Left renal pelvis (tissue), 4 donors: Measurements from ENCODE around the gene MTHFD2L. TPM values are rescaled to one million over a fixed set of nuclear protein-coding genes. Genes with fewer than 3 reads are reported as not detected.
"Not testable (repeated sequence)": the region's sequence is repeated elsewhere in the genome, so short reads cannot be mapped to it uniquely, and the experiment has no call there.

ENCODE experiments used
- DNase-seq, 4 donors: peaks; one replicate each; pipeline ENCODE4 v3.0.0-alpha.2; 2013; ENCODE audit warnings: low read depth in 4 of 4, low spot score in 3 of 4
- polyA plus RNA-seq, 4 donors: library from polyadenylated mRNA; unstranded; fragments of 120-200 nt; gene quantifications; one replicate each; pipeline ENCODE4 v1.2.1, GENCODE V29; 2013; ENCODE audit not compliant: insufficient read length in 4 of 4

The MTHFD2L gene
- polyA plus RNA-seq, 4 donors: 12.7 to 30.6 (median 23.8) TPM

- no peak for DNase-seq
Measured at GRCh38 chr4:74325886-74326285, 168.0 kb downstream of the MTHFD2L start.

GRCh38 chr4:74327762-74328161 lies 169.8 kb downstream of the MTHFD2L start:
- no peak for DNase-seq

GRCh38 chr4:74328501-74328900 lies 170.6 kb downstream of the MTHFD2L start:
- no peak for DNase-seq

GRCh38 chr4:74329307-74329706 lies 171.4 kb downstream of the MTHFD2L start:
- DNase-seq: no peak

- DNase-seq: no peak
Measured at GRCh38 chr4:74330295-74330750, 172.4 kb downstream of the MTHFD2L start.

- no peak for DNase-seq
Measured at GRCh38 chr4:74331252-74331651, 173.3 kb downstream of the MTHFD2L start.

- DNase-seq: no peak
Measured at GRCh38 chr4:74331944-74332343, 174.0 kb downstream of the MTHFD2L start.

GRCh38 chr4:74334636-74335035 lies 176.7 kb downstream of the MTHFD2L start:
- no peak for DNase-seq

GRCh38 chr4:74335341-74336021 lies 177.6 kb downstream of the MTHFD2L start:
- no peak for DNase-seq

GRCh38 chr4:74338792-74339333 lies 180.9 kb downstream of the MTHFD2L start:
- no peak for DNase-seq

GRCh38 chr4:74339501-74339900 lies 181.6 kb downstream of the MTHFD2L start:
- DNase-seq: no peak

GRCh38 chr4:74340421-74340820 lies 182.5 kb downstream of the MTHFD2L start:
- not testable (repeated sequence) for DNase-seq

- DNase-seq: no peak
Measured at GRCh38 chr4:74344031-74344430, 186.1 kb downstream of the MTHFD2L start.

Other genes starting within 250 kb of the MTHFD2L start
- 10 to 100 TPM in 1 of 4 donors, 1 to 10 TPM in 3; 2.6 to 11.4 (median 4.9) TPM for gene PF4, start 176.1 kb upstream of the MTHFD2L start, polyA plus RNA-seq
- gene PPBP, start 169.9 kb upstream of the MTHFD2L start, polyA plus RNA-seq: 10 to 100 TPM in 3 of 4 donors, 1 to 10 TPM in 1; 5.3 to 40.9 (median 14.6) TPM
- gene CXCL5, start 159.4 kb upstream of the MTHFD2L start, polyA plus RNA-seq: under 1 TPM; 0.10 to 0.81 (median 0.14) TPM
- 1 to 10 TPM in 1 of 4 donors, under 1 TPM in 3; 0.12 to 1.8 (median 0.17) TPM for gene CXCL3, start 119.4 kb upstream of the MTHFD2L start, polyA plus RNA-seq
- 1 to 10 TPM in 1 of 4 donors, under 1 TPM in 3; 0.27 to 3.7 (median 0.41) TPM for gene CXCL2, start 58.9 kb upstream of the MTHFD2L start, polyA plus RNA-seq
- gene EPGN, start 150.4 kb downstream of the MTHFD2L start, polyA plus RNA-seq: 1 to 10 TPM in 3 of 4 donors, not detected in 1; 1.6 to 2.0 (median 1.7) TPM
- gene EREG, start 207.0 kb downstream of the MTHFD2L start, polyA plus RNA-seq: under 1 TPM in 3 of 4 donors, not detected in 1; 0.13 to 0.42 (median 0.24) TPM